RPMI7951 (cell line): ENCODE results near the gene DCPS. TPM values are rescaled to one million over a fixed set of nuclear protein-coding genes. Genes with fewer than 3 reads are reported as not detected.

Experiments used
- DNase-seq: peaks from one replicate; pipeline ENCODE4 v3.0.0-alpha.2; 2012; ENCODE audit warnings: low read depth
- total RNA-seq: library from RNA; depleted of rRNA; stranded (reverse); fragments of >200 nt; shearing (Covaris generic); gene quantifications from 2 replicates; pipeline ENCODE4 v1.2.3, GENCODE V29; 2014

Gene DCPS
- total RNA-seq, 1 experiment from 2014 or later, result 41.7 TPM

GRCh38 chr11:126344141-126345080 lies 40.6 kb downstream of the DCPS start:
- no peak for DNase-seq

GRCh38 chr11:126345283-126345682 lies 41.4 kb downstream of the DCPS start:
- no peak for DNase-seq

GRCh38 chr11:126345759-126346585 lies 42.1 kb downstream of the DCPS start:
- peak; percentile 53 for DNase-seq

- DNase-seq, result no peak
These were observed 42.7 kb downstream of the DCPS start for GRCh38 chr11:126346586-126346940.

- DNase-seq, result peak; percentile 50
These were observed 43.1 kb downstream of the DCPS start for GRCh38 chr11:126346946-126347345.

GRCh38 chr11:126347751-126348668 lies 44.1 kb downstream of the DCPS start:
- DNase-seq, result no peak

GRCh38 chr11:126348806-126349582 lies 45.1 kb downstream of the DCPS start:
- DNase-seq, result peak; percentile 50

- DNase-seq, result no peak
These were observed 47.0 kb downstream of the DCPS start for GRCh38 chr11:126350836-126351235.

- DNase-seq, result no peak
These were observed 48.3 kb downstream of the DCPS start for GRCh38 chr11:126352163-126352562.

- peak; percentile 87 for DNase-seq
These were observed 49.3 kb downstream of the DCPS start for GRCh38 chr11:126352934-126353801.

GRCh38 chr11:126354631-126355323 lies 50.9 kb downstream of the DCPS start:
- DNase-seq, result peak; percentile 31

- peak; percentile 84 for DNase-seq
These were observed 51.6 kb downstream of the DCPS start, which contains the start of gene ST3GAL4 for GRCh38 chr11:126355324-126355925. Gene ST3GAL4, plus strand, starts transcription at chr11:126355686. Its CDS starts 50,470 bp downstream, at chr11:126406156.

- peak; percentile 92 for DNase-seq
These were observed 52.4 kb downstream of the DCPS start for GRCh38 chr11:126355926-126356897.

- DNase-seq, result peak; percentile 35
These were observed 53.4 kb downstream of the DCPS start for GRCh38 chr11:126357055-126357962.

- DNase-seq, result peak; percentile 60
These were observed 54.3 kb downstream of the DCPS start for GRCh38 chr11:126357969-126358762.
